Tibial nerve (tissue), 4 donors: ENCODE measurements around the gene METTL14. TPM values are rescaled to one million over a fixed set of nuclear protein-coding genes. Genes with fewer than 3 reads are reported as not detected.

Source experiments
- DNase-seq, 2 donors: peaks; one replicate each; pipeline ENCODE4 v3.0.0-alpha.2; 2019; ENCODE audit warnings: low spot score in 2 of 2
- H3K27ac ChIP-seq, 4 donors: fragments of 200-600 bp; sonication (generic) in 3 of 4; one replicate each; pipeline ENCODE4 v1.5.1; 2017 to 2019; ENCODE audit warnings: mild to moderate bottlenecking in 1 of 4
- H3K27me3 ChIP-seq, 2 donors: fragments of 200-600 bp; sonication (generic) in 1 of 2; one replicate each; pipeline versions ENCODE4 v1.5.1 to v1.6.0; 2017 to 2019
- H3K36me3 ChIP-seq, 3 donors: fragments of 200-600 bp; sonication (generic); one replicate each; pipeline ENCODE4 v1.5.1; 2018 to 2019
- H3K4me1 ChIP-seq, 4 donors: fragments of 200-600 bp; sonication (generic) in 3 of 4; one replicate each; pipeline ENCODE4 v1.5.1; 2017 to 2019
- H3K4me3 ChIP-seq, 4 donors: fragments of 200-600 bp; sonication (generic) in 3 of 4; one replicate each; pipeline ENCODE4 v1.5.1; 2017 to 2019; ENCODE audit warnings: mild to moderate bottlenecking in 1 of 4, moderate library complexity in 1 of 4
- H3K9me3 ChIP-seq, 4 donors: fragments of 200-600 bp; sonication (generic) in 3 of 4; one replicate each; pipeline ENCODE4 v1.5.1; 2017 to 2019
- CTCF ChIP-seq, 5 experiments: fragments of 200-600 bp in 3 of 5; fragments of 450-650 bp in 2 of 5; sonication (generic) in 3 of 5; IDR thresholded peaks; one replicate each; pipeline ENCODE4 v1.5.1; 2016 to 2019; ENCODE audit warnings: antibody characterized with exemption in 5 of 5, mild to moderate bottlenecking in 3 of 5, moderate library complexity in 2 of 5
- EP300 ChIP-seq, 2 donors: sonication (generic); formaldehyde crosslinking; IDR thresholded peaks; one replicate each; pipeline ENCODE4 v1.6.1; 2017; ENCODE audit warnings: antibody characterized with exemption in 2 of 2, mild to moderate bottlenecking in 1 of 2
- POLR2A ChIP-seq, 2 donors: fragments of 450-650 bp; IDR thresholded peaks; one replicate each; pipeline ENCODE4 v1.6.1; 2017; ENCODE audit warnings: antibody characterized with exemption in 2 of 2, mild to moderate bottlenecking in 2 of 2, moderate library complexity in 2 of 2
- WGBS, 2 donors: methylation state at CpG; one replicate each; pipeline ENCODE4 v1.1.5; 2018; 5-methylcytosine and 5-hydroxymethylcytosine counted together
- total RNA-seq, 4 donors: library from RNA; depleted of rRNA; stranded (reverse); fragments of >200 nt; gene quantifications; one replicate each; pipeline ENCODE4 v1.1.0, GENCODE V29; 2016

METTL14 gene
- total RNA-seq, 4 donors from 2014 or later, result 39.2 to 73.8 (median 68.1) TPM

GRCh38 chr4:118682928-118683327 lies 2.3 kb upstream of the METTL14 start:
- H3K36me3 ChIP-seq, result peaks cover 0 to 3% (median 0%) of the 10 kb centered on the region in 3 donors
- WGBS, 2 donors, result 22 to 38% methylated on average over 1 of the region's 1 CpG
- no peak for DNase-seq
- H3K4me3 ChIP-seq, result no peak overlapping the region
- H3K27ac ChIP-seq, result no peak overlapping the region
- H3K27me3 ChIP-seq, result no peaks in the 10 kb centered on the region
- no peaks in the 10 kb centered on the region for H3K9me3 ChIP-seq
- no peak for TF ChIP-seq POLR2A (IDR thresholded peaks at IDR 0.05)
- peak in 2 of 5 experiments; percentile 18 to 20 for TF ChIP-seq CTCF (IDR thresholded peaks at IDR 0.05)
- TF ChIP-seq EP300 (IDR thresholded peaks at IDR 0.05), result no peak
- H3K4me1 ChIP-seq, result peaks cover 0 to 20% (median 13%) of the 10 kb centered on the region in 4 donors

GRCh38 chr4:118683513-118683912 lies 1.7 kb upstream of the METTL14 start:
- Histone ChIP-seq H3K36me3 (peaks cover 0 to 9% (median 0%) of the 10 kb centered on the region in 3 donors), H3K9me3 (no peaks in the 10 kb centered on the region), H3K4me1 (peaks cover 0 to 23% (median 13%) of the 10 kb centered on the region in 4 donors), H3K27ac (no peak overlapping the region), H3K27me3 (no peaks in the 10 kb centered on the region), H3K4me3 (no peak overlapping the region)
- 8 to 11% methylated on average over 2 of the region's 2 CpGs for WGBS, 2 donors
- DNase-seq, result no peak
- TF ChIP-seq CTCF (IDR thresholded peaks at IDR 0.05), result no peak
- TF ChIP-seq POLR2A (IDR thresholded peaks at IDR 0.05), result no peak
- TF ChIP-seq EP300 (IDR thresholded peaks at IDR 0.05), result no peak

- TF ChIP-seq CTCF (IDR thresholded peaks at IDR 0.05) (no peak), EP300 (IDR thresholded peaks at IDR 0.05) (no peak), POLR2A (IDR thresholded peaks at IDR 0.05) (no peak)
- peaks cover 0 to 88% (median 0%) of the 10 kb centered on the region in 3 donors for H3K36me3 ChIP-seq
- 50 to 71% methylated on average over 2 of the region's 2 CpGs for WGBS, 2 donors
- no peaks in the 10 kb centered on the region for H3K4me1 ChIP-seq
- H3K27me3 ChIP-seq, result no peaks in the 10 kb centered on the region
- H3K4me3 ChIP-seq, result no peak overlapping the region
- H3K9me3 ChIP-seq, result no peaks in the 10 kb centered on the region
- no peak for DNase-seq
- H3K27ac ChIP-seq, result no peak overlapping the region
Measured at GRCh38 chr4:118703118-118703517, 17.9 kb downstream of the METTL14 start.

- TF ChIP-seq EP300 (IDR thresholded peaks at IDR 0.05), result no peak
- no peak for TF ChIP-seq POLR2A (IDR thresholded peaks at IDR 0.05)
- no peak for TF ChIP-seq CTCF (IDR thresholded peaks at IDR 0.05)
- peaks cover 0 to 70% (median 0%) of the 10 kb centered on the region in 3 donors for H3K36me3 ChIP-seq
Measured at GRCh38 chr4:118711052-118711451, 25.9 kb downstream of the METTL14 start.

GRCh38 chr4:118712872-118713271 lies 27.7 kb downstream of the METTL14 start:
- peaks cover 0 to 60% (median 0%) of the 10 kb centered on the region in 3 donors for H3K36me3 ChIP-seq

More at GRCh38 chr4:118711052-118711451, 25.9 kb downstream of the METTL14 start:
- 77 to 78% methylated on average over 2 of the region's 2 CpGs for WGBS, 2 donors
- Histone ChIP-seq H3K27me3 (no peaks in the 10 kb centered on the region), H3K27ac (no peak overlapping the region), H3K4me3 (no peak overlapping the region), H3K4me1 (no peaks in the 10 kb centered on the region), H3K9me3 (no peaks in the 10 kb centered on the region)
- DNase-seq, result no peak

More at GRCh38 chr4:118712872-118713271, 27.7 kb downstream of the METTL14 start:
- TF ChIP-seq EP300 (IDR thresholded peaks at IDR 0.05) (no peak), CTCF (IDR thresholded peaks at IDR 0.05) (no peak), POLR2A (IDR thresholded peaks at IDR 0.05) (no peak)
- no peaks in the 10 kb centered on the region for H3K27me3 ChIP-seq
- no peak for DNase-seq
- WGBS, 2 donors, result 68 to 74% methylated on average over 1 of the region's 1 CpG
- no peak overlapping the region for H3K4me3 ChIP-seq
- H3K27ac ChIP-seq, result no peak overlapping the region
- no peaks in the 10 kb centered on the region for H3K9me3 ChIP-seq
- H3K4me1 ChIP-seq, result no peaks in the 10 kb centered on the region
